ENCODE measurements around the gene CTPS2. TPM values are rescaled to one million over a fixed set of nuclear protein-coding genes. Genes with fewer than 3 reads are reported as not detected.
"Not testable (repeated sequence)": the region's sequence is repeated elsewhere in the genome, so short reads cannot be mapped to it uniquely, and the experiment has no call there.

The CTPS2 gene
- total and polyA plus RNA-seq, 9 donors, result 13.3 to 20.1 (median 16.3) TPM

DNA sequence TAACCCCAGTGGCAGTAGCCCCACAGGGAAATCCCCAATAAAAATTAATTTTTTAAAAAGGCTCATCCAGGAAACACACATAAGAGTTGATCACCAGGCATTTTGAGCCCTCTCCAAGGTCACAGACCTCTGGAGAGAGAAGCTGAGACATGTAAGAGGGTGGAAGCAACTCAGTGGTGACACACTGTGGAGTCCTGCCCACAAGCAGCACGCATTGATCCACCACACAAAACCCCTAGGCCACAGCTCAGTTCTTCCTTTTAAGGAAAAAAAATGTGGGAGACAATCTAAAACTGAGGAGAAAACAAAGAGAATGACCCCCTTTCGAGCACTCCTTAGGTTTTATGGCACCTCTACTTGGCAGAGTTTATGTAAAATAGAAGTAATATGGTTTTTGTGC lies 134.3 kb downstream of the CTPS2 start:
- WGBS (ENCODE audit: insufficient coverage), result no CpG with 5 or more reads among the region's 2 CpGs
- Histone ChIP-seq H3K9me3 (replicated peaks; ENCODE audit: control insufficient read depth, low read depth, low read length) (peaks cover 3% of the 10 kb centered on the region), H3K4me3 (ENCODE audit: low read length) (no peak overlapping the region), H3K27me3 (ENCODE audit: control insufficient read depth, insufficient read depth, low read length) (peaks cover 11% of the 10 kb centered on the region), H3K36me3 (ENCODE audit: control insufficient read depth, insufficient read depth, low read length) (no peaks in the 10 kb centered on the region), H3K27ac (ENCODE audit: low read length) (no peak overlapping the region), H3K4me1 (ENCODE audit: control insufficient read depth, insufficient read depth, low read length) (no peaks in the 10 kb centered on the region)
- no peak for DNase-seq

DNA sequence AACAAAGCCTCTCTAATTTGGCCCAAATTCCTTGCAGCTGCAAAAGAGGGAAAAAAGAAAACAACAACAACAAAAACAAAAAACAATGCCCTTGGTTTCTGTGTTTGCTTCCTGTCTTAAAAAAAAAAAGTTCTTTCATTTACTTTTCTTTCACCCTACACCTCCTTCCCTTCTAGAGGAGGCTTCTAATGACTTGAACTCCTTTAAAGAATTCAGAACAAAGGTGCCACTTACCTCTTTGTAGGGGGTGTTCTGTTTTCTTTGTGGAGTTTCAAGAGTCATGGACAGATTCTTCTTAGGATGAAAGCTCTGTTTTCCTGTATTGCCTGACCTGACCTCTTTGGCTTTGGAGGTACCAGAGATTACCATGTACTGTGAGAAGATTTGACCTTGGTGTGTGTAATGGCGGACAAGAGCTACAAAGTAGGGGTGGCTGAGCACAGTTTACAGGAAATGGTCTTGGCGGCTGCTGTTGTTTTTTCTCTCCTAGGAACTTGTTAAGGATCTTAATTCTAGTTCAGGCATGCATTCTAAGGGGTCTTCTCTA lies 134.9 kb downstream of the CTPS2 start:
- H3K27me3 ChIP-seq (ENCODE audit: control insufficient read depth, insufficient read depth, low read length), result peaks cover 14% of the 10 kb centered on the region
- no CpG with 5 or more reads among the region's 2 CpGs for WGBS (ENCODE audit: insufficient coverage)
- peaks cover 3% of the 10 kb centered on the region for H3K9me3 ChIP-seq (replicated peaks; ENCODE audit: control insufficient read depth, low read depth, low read length)
- no peaks in the 10 kb centered on the region for H3K36me3 ChIP-seq (ENCODE audit: control insufficient read depth, insufficient read depth, low read length)
- DNase-seq, result no peak
- no peak overlapping the region for H3K27ac ChIP-seq (ENCODE audit: low read length)
- H3K4me3 ChIP-seq (ENCODE audit: low read length), result no peak overlapping the region
- no peaks in the 10 kb centered on the region for H3K4me1 ChIP-seq (ENCODE audit: control insufficient read depth, insufficient read depth, low read length)

DNA sequence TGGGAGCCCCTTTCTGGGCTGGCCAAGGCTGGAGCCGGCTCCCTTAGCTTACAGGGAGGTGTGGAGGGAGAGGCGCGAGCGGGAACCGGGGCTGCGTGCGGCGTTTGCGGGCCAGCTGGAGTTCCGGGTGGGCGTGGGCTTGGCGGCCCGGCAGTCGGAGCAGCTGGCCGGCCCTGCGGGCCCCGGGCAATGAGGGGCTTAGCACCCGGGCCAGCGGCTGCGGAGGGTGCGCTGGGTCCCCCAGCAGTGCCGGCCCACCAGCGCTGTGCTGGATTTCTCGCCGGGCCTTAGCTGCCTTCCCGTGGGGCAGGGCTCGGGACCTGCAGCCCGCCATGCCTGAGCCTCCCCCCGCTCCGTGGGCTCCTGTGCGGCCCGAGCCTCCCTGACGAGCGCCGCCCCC lies 137.1 kb downstream of the CTPS2 start:
- 93% methylated on average over 30 of the region's 35 CpGs for WGBS (ENCODE audit: insufficient coverage)
- H3K27ac ChIP-seq (ENCODE audit: low read length); H3K4me1 ChIP-seq (ENCODE audit: control insufficient read depth, insufficient read depth, low read length); H3K4me3 ChIP-seq (ENCODE audit: low read length); H3K36me3 ChIP-seq (ENCODE audit: control insufficient read depth, insufficient read depth, low read length); DNase-seq; H3K9me3 ChIP-seq (replicated peaks; ENCODE audit: control insufficient read depth, low read depth, low read length): not testable (repeated sequence)
- peaks cover 23% of the 10 kb centered on the region for H3K27me3 ChIP-seq (ENCODE audit: control insufficient read depth, insufficient read depth, low read length)

DNA sequence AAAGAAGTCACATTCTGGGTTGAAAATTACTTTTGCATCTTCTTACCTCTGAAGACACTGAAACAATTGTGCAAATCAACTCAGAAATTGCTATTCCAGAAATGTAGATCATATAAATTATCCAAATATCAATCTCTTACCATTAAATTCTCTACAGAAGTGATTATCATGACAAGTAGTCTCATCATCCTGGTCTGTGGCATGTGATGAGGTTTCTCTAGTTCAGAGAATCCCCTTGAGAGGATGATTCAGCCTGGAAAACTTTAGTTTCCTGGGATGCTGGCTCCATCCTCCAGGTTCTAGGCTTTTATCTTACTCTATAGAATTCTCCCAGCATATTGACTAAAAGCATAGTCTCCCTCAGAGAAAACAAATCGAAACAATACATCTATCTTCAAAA lies 138.7 kb downstream of the CTPS2 start:
- WGBS (ENCODE audit: insufficient coverage), result no CpG with 5 or more reads among the region's 1 CpG
- H3K27me3 ChIP-seq (ENCODE audit: control insufficient read depth, insufficient read depth, low read length), result peaks cover 25% of the 10 kb centered on the region
- peak; percentile 43 for DNase-seq

DNA sequence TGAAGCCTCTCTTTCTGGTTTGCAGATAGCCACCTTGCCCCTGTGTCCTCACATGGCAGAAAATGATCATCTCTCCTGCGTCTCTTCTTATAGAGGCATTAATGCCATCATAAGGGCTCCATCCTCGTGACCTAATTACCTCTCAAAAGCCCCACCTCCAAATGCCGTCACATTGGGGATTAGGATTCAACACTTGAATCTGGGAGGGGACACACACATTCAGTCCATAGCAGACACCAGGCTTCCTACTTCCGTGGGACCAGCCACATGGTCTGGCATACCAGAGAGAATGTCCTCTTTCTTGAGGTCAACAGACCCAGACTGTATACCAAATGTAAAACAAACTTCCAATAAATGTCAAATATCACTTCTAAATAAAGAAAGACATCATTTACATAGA lies 144.8 kb downstream of the CTPS2 start:
- no peak for DNase-seq
- WGBS (ENCODE audit: insufficient coverage), result 100% methylated on average over 2 of the region's 4 CpGs
- Histone ChIP-seq H3K27ac (ENCODE audit: low read length) (no peak overlapping the region), H3K4me3 (ENCODE audit: low read length) (no peak overlapping the region), H3K27me3 (ENCODE audit: control insufficient read depth, insufficient read depth, low read length) (peaks cover 29% of the 10 kb centered on the region), H3K9me3 (replicated peaks; ENCODE audit: control insufficient read depth, low read depth, low read length) (no peaks in the 10 kb centered on the region), H3K36me3 (ENCODE audit: control insufficient read depth, insufficient read depth, low read length) (no peaks in the 10 kb centered on the region), H3K4me1 (ENCODE audit: control insufficient read depth, insufficient read depth, low read length) (no peaks in the 10 kb centered on the region)

More for the DNA sequence above, 138.7 kb downstream of the CTPS2 start:
- Histone ChIP-seq H3K4me3 (ENCODE audit: low read length) (no peak overlapping the region), H3K36me3 (ENCODE audit: control insufficient read depth, insufficient read depth, low read length) (no peaks in the 10 kb centered on the region), H3K27ac (ENCODE audit: low read length) (no peak overlapping the region), H3K4me1 (ENCODE audit: control insufficient read depth, insufficient read depth, low read length) (no peaks in the 10 kb centered on the region), H3K9me3 (replicated peaks; ENCODE audit: control insufficient read depth, low read depth, low read length) (no peaks in the 10 kb centered on the region)

DNA sequence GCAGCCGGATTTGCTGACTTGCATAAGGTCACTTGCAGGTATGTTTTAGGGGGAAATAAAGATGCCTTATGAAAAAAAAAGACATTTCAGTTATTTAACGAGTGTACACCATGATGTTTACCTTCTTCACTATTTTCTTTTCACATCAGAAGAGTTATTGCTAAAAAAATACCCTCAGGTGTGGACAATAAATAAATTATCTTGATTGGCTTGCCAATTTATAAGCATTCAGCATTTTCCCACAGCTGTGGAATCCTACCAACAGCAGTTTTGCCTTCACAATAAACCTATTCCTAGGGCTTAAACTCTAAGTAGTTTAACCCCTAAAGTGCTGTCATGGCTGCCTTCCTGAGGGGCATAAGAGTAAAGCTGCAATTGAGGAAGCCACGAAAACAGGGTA lies 145.9 kb downstream of the CTPS2 start:
- Histone ChIP-seq H3K27ac (ENCODE audit: low read length) (no peak overlapping the region), H3K4me3 (ENCODE audit: low read length) (no peak overlapping the region), H3K9me3 (replicated peaks; ENCODE audit: control insufficient read depth, low read depth, low read length) (no peaks in the 10 kb centered on the region), H3K36me3 (ENCODE audit: control insufficient read depth, insufficient read depth, low read length) (no peaks in the 10 kb centered on the region), H3K27me3 (ENCODE audit: control insufficient read depth, insufficient read depth, low read length) (peaks cover 29% of the 10 kb centered on the region), H3K4me1 (ENCODE audit: control insufficient read depth, insufficient read depth, low read length) (no peaks in the 10 kb centered on the region)
- no peak for DNase-seq
- no CpG with 5 or more reads among the region's 3 CpGs for WGBS (ENCODE audit: insufficient coverage)

DNA sequence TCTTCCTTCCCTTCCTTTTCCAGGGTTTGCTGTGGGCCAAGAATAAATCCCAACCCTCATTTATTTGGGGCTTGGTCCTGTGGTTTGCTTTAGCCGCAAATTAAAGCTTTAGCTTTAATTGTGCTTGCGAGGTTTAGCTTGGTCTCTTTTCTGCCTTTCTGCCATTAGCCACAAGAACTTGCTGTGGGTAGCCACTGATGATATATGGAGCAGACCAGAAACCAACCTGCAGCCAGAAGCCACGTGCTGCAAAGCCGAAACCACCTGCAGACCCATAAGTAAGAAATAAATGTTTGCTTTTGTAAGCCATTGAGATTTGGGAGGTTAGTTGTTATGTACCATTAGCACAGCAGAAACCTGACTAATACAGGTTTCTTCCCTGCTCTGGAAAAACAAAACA lies 152.3 kb downstream of the CTPS2 start:
- Histone ChIP-seq H3K36me3 (ENCODE audit: control insufficient read depth, insufficient read depth, low read length) (no peaks in the 10 kb centered on the region), H3K27me3 (ENCODE audit: control insufficient read depth, insufficient read depth, low read length) (peaks cover 22% of the 10 kb centered on the region), H3K4me1 (ENCODE audit: control insufficient read depth, insufficient read depth, low read length) (no peaks in the 10 kb centered on the region), H3K4me3 (ENCODE audit: low read length) (no peak overlapping the region), H3K9me3 (replicated peaks; ENCODE audit: control insufficient read depth, low read depth, low read length) (no peaks in the 10 kb centered on the region), H3K27ac (ENCODE audit: low read length) (no peak overlapping the region)
- 83% methylated on average over 2 of the region's 4 CpGs for WGBS (ENCODE audit: insufficient coverage)
- no peak for DNase-seq

DNA sequence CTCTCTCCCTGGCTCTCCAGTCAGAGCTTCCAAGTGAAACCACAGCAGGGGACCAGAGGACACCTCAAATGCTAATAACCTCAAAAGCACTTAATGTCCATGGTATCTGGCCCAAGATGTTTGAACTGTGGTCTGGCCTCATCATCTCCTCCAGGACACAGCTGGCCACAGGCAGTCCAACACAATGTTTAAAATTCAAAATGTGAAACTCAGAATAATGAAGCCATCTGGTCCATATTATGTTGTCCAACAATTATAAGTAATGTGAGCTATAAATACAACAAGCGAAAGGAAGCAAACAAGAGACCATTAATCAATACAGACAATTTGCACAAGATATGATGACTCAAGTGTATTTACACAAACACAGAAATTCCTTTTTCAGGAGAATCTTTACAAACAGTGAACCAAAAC lies 153.3 kb downstream of the CTPS2 start:
- no CpG with 5 or more reads among the region's 1 CpG for WGBS (ENCODE audit: insufficient coverage)
- Histone ChIP-seq H3K27ac (ENCODE audit: low read length) (no peak overlapping the region), H3K4me3 (ENCODE audit: low read length) (no peak overlapping the region), H3K9me3 (replicated peaks; ENCODE audit: control insufficient read depth, low read depth, low read length) (no peaks in the 10 kb centered on the region), H3K36me3 (ENCODE audit: control insufficient read depth, insufficient read depth, low read length) (no peaks in the 10 kb centered on the region), H3K27me3 (ENCODE audit: control insufficient read depth, insufficient read depth, low read length) (peaks cover 19% of the 10 kb centered on the region), H3K4me1 (ENCODE audit: control insufficient read depth, insufficient read depth, low read length) (no peaks in the 10 kb centered on the region)
- DNase-seq, result peak; percentile 61

DNA sequence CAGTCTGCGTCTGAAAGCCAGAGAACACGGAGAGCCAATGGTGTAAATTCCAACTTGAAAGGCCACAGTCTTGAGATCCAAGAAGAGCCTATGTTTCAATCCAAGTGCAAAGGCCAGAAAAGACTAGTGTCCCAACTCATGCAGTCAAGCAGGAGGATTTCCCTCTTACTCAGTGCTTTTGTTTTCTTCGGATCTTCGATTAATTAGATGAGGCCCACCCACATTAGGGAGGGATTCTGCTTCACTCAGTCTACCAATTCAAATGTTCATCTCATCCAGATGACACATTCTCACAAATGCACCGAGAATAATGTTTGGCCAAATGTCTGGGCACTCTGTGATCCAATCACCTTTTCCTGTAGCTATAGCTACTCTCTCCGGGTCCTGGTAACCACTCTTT lies 154.0 kb downstream of the CTPS2 start:
- 71% methylated on average over 5 of the region's 6 CpGs for WGBS (ENCODE audit: insufficient coverage)
- DNase-seq, result peak; percentile 33
- H3K27ac ChIP-seq (ENCODE audit: low read length), result no peak overlapping the region
- no peak overlapping the region for H3K4me3 ChIP-seq (ENCODE audit: low read length)
- H3K27me3 ChIP-seq (ENCODE audit: control insufficient read depth, insufficient read depth, low read length), result peaks cover 17% of the 10 kb centered on the region
- H3K36me3 ChIP-seq (ENCODE audit: control insufficient read depth, insufficient read depth, low read length), result no peaks in the 10 kb centered on the region
- no peaks in the 10 kb centered on the region for H3K4me1 ChIP-seq (ENCODE audit: control insufficient read depth, insufficient read depth, low read length)
- H3K9me3 ChIP-seq (replicated peaks; ENCODE audit: control insufficient read depth, low read depth, low read length), result no peaks in the 10 kb centered on the region

DNA sequence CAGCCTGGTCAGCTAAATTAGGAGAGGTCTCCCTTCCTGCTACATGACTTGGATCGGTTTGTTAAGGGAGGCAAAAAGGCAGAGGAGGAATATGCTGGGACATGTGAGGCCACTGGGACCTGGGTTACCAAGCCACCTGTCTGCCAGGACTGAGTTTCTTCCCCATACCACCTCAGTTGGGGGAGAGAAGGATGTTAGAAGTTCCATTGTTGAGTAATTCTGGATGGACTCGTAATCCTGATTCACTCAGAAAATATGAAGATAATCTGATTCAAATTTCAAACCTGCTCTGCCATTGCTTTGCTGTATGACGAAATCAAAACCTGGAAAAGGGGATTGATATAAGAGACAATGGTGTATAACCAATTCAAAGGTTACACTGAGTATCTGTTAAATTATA lies 159.9 kb downstream of the CTPS2 start:
- Histone ChIP-seq H3K27me3 (ENCODE audit: control insufficient read depth, insufficient read depth, low read length) (peaks cover 18% of the 10 kb centered on the region), H3K4me3 (ENCODE audit: low read length) (no peak overlapping the region), H3K9me3 (replicated peaks; ENCODE audit: control insufficient read depth, low read depth, low read length) (no peaks in the 10 kb centered on the region), H3K4me1 (ENCODE audit: control insufficient read depth, insufficient read depth, low read length) (no peaks in the 10 kb centered on the region), H3K27ac (ENCODE audit: low read length) (no peak overlapping the region), H3K36me3 (ENCODE audit: control insufficient read depth, insufficient read depth, low read length) (no peaks in the 10 kb centered on the region)
- DNase-seq, result no peak
- no CpG with 5 or more reads among the region's 3 CpGs for WGBS (ENCODE audit: insufficient coverage)

DNA sequence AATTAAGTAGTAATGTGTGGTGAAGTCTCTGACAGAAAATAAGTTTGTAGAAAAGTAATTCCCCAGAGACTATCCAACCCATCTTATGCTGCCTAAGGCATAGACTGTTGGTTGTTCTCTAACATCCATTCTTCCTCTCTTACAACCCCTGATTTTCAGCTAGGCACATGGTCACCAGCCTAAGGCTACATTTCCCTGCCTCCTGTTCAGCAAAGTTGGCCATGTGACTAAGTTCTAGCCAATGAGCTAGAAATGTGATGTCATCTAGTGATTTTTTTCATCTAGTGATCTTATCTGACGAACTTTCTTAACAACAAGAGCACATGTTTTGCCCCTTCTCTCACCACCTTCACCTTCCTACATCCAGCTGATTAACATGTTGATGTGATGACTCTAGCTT lies 164.8 kb downstream of the CTPS2 start:
- Histone ChIP-seq H3K27ac (ENCODE audit: low read length) (no peak overlapping the region), H3K27me3 (ENCODE audit: control insufficient read depth, insufficient read depth, low read length) (peaks cover 24% of the 10 kb centered on the region), H3K36me3 (ENCODE audit: control insufficient read depth, insufficient read depth, low read length) (no peaks in the 10 kb centered on the region), H3K4me1 (ENCODE audit: control insufficient read depth, insufficient read depth, low read length) (no peaks in the 10 kb centered on the region), H3K9me3 (replicated peaks; ENCODE audit: control insufficient read depth, low read depth, low read length) (no peaks in the 10 kb centered on the region), H3K4me3 (ENCODE audit: low read length) (no peak overlapping the region)
- no CpG with 5 or more reads among the region's 1 CpG for WGBS (ENCODE audit: insufficient coverage)
- DNase-seq, result no peak
